ENCODE measurements around the gene SULT1A2. TPM values are rescaled to one million over a fixed set of nuclear protein-coding genes. Genes with fewer than 3 reads are reported as not detected.
"Not testable (repeated sequence)": the region's sequence is repeated elsewhere in the genome, so short reads cannot be mapped to it uniquely, and the experiment has no call there.

The SULT1A2 gene
- total and polyA plus RNA-seq, 2 donors = 0.66 to 1.2 TPM

- no peak for DNase-seq (ENCODE audit: low read depth in 6 of 9, low spot score in 9 of 9)
- Histone ChIP-seq H3K4me1 (ENCODE audit: control insufficient read depth in 2 of 2, insufficient read depth in 2 of 2, low read length in 2 of 2) (peaks cover 0 to 15% of the 10 kb centered on the region in 2 donors), H3K4me3 (ENCODE audit: low read length in 2 of 2) (no peak overlapping the region), H3K9me3 (ENCODE audit: control insufficient read depth in 2 of 2, insufficient read depth in 1 of 2, low read length in 1 of 2) (peaks cover 0 to 5% of the 10 kb centered on the region in 2 donors), H3K27me3 (ENCODE audit: control insufficient read depth in 2 of 2, insufficient read depth in 1 of 2, low read length in 1 of 2) (no peaks in the 10 kb centered on the region), H3K36me3 (ENCODE audit: control insufficient read depth in 2 of 2, insufficient read depth in 2 of 2, low read length in 1 of 2) (peaks cover 4 to 12% of the 10 kb centered on the region in 2 donors), H3K27ac (ENCODE audit: low read depth in 1 of 2, low read length in 1 of 2) (no peak overlapping the region)
- WGBS = 98% methylated on average over 4 of the region's 4 CpGs
These were observed 26.7 kb downstream of the SULT1A2 start for GRCh38 chr16:28569968-28570752.

DNA sequence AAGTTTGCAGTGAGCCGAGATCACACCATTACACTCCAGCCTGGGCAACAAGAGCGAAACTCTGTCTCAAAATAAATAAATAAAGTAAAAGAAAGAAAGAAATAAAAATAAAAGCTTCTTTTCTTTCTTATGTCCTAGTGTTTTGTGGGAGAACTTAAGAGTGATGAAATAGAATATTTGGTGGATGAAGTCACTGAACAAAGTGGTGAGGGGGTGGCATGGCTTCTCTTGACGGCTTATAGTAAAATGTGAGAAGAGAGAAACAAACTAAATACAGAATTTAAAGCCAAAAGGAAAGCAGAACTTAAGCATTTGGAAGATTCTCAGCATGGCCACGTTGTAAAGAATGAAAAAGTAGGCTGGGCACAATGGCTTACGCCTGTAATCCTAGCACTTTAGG, 27.8 kb downstream of the SULT1A2 start:
- DNase-seq (ENCODE audit: low read depth in 6 of 9, low spot score in 9 of 9) = no peak
- Histone ChIP-seq H3K27ac (ENCODE audit: low read depth in 1 of 2, low read length in 1 of 2) (no peak overlapping the region), H3K9me3 (ENCODE audit: control insufficient read depth in 2 of 2, insufficient read depth in 1 of 2, low read length in 1 of 2) (peaks cover 0 to 5% of the 10 kb centered on the region in 2 donors), H3K4me1 (ENCODE audit: control insufficient read depth in 2 of 2, insufficient read depth in 2 of 2, low read length in 2 of 2) (peaks cover 0 to 15% of the 10 kb centered on the region in 2 donors), H3K27me3 (ENCODE audit: control insufficient read depth in 2 of 2, insufficient read depth in 1 of 2, low read length in 1 of 2) (no peaks in the 10 kb centered on the region), H3K4me3 (ENCODE audit: low read length in 2 of 2) (no peak overlapping the region), H3K36me3 (ENCODE audit: control insufficient read depth in 2 of 2, insufficient read depth in 2 of 2, low read length in 1 of 2) (peaks cover 2 to 12% of the 10 kb centered on the region in 2 donors)
- 97% methylated on average over 5 of the region's 5 CpGs for WGBS

GRCh38 chr16:28567292-28567691, 29.6 kb downstream of the SULT1A2 start:
- 95% methylated on average over 2 of the region's 2 CpGs for WGBS
- Histone ChIP-seq H3K27me3 (ENCODE audit: control insufficient read depth in 2 of 2, insufficient read depth in 1 of 2, low read length in 1 of 2) (no peaks in the 10 kb centered on the region), H3K4me3 (ENCODE audit: low read length in 2 of 2) (no peak overlapping the region), H3K4me1 (ENCODE audit: control insufficient read depth in 2 of 2, insufficient read depth in 2 of 2, low read length in 2 of 2) (peaks cover 0 to under 1% of the 10 kb centered on the region in 2 donors), H3K9me3 (ENCODE audit: control insufficient read depth in 2 of 2, insufficient read depth in 1 of 2, low read length in 1 of 2) (peaks cover 0 to 5% of the 10 kb centered on the region in 2 donors), H3K36me3 (ENCODE audit: control insufficient read depth in 2 of 2, insufficient read depth in 2 of 2, low read length in 1 of 2) (peaks cover 2 to 8% of the 10 kb centered on the region in 2 donors), H3K27ac (ENCODE audit: low read depth in 1 of 2, low read length in 1 of 2) (no peak overlapping the region)
- no peak for DNase-seq (ENCODE audit: low read depth in 6 of 9, low spot score in 9 of 9)

DNA sequence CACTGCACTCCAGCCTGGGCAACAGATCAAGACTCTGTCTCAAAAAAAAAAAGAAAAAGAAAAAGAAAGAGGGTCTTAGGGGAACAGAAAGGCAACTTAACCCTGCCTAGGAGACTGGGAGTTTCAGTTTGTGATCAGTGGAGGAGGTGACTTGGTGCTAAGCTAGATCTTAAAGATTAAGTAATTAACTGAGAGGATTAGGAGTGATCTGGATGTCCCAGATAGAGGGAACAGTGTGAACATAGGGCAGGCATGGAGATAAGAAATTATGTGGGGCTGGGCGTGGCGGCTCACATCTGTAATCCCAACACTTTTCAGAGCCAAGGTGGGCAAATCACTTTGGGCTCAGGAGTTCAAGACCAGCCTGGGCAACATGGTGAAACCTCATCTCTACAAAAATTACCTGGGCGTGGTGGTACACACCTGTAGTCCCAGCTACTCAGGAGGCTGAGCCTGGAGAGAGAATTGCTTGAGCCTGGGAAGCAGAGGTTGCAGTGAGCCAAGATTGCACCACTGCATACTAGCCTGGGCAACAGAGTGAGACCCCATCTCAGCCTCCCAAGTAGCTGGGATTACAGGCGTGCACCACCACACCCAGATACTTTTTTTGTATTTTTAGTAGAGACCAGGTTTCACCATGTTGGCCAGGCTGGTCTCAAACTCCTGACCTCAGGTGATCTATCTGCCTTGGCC, 30.5 kb downstream of the SULT1A2 start:
- H3K9me3 ChIP-seq (ENCODE audit: control insufficient read depth in 2 of 2, insufficient read depth in 1 of 2, low read length in 1 of 2); H3K36me3 ChIP-seq (ENCODE audit: control insufficient read depth in 2 of 2, insufficient read depth in 2 of 2, low read length in 1 of 2); H3K27me3 ChIP-seq (ENCODE audit: control insufficient read depth in 2 of 2, insufficient read depth in 1 of 2, low read length in 1 of 2); H3K4me1 ChIP-seq (ENCODE audit: control insufficient read depth in 2 of 2, insufficient read depth in 2 of 2, low read length in 2 of 2); H3K27ac ChIP-seq (ENCODE audit: low read depth in 1 of 2, low read length in 1 of 2); DNase-seq (ENCODE audit: low read depth in 6 of 9, low spot score in 9 of 9); H3K4me3 ChIP-seq (ENCODE audit: low read length in 2 of 2): not testable (repeated sequence)
- WGBS = 98% methylated on average over 4 of the region's 4 CpGs

DNA sequence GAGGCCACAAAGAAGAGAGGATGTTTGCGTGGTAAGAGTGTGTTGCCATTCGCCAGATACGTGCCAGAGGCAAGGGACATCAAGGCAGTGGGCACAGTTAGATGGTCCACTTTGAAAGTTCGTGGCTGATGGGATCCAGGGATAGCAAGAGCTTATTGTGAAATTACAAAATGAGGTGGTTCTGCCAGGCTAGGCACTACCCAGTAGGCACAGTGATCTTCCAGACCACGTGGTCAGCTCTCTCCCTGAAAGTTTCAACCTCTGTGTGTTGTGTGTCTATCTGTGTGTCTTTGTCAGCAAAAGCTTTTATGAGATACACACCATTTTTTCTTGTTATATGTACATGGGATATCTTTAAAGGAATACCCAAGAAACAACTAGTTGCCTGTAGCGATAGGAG, 33.6 kb downstream of the SULT1A2 start:
- H3K36me3 ChIP-seq (ENCODE audit: control insufficient read depth in 2 of 2, insufficient read depth in 2 of 2, low read length in 1 of 2) = peaks cover 13 to 17% of the 10 kb centered on the region in 2 donors
- DNase-seq (ENCODE audit: low read depth in 6 of 9, low spot score in 9 of 9) = no peak
- H3K9me3 ChIP-seq (ENCODE audit: control insufficient read depth in 2 of 2, insufficient read depth in 1 of 2, low read length in 1 of 2) = peaks cover 0 to 5% of the 10 kb centered on the region in 2 donors
- no peak overlapping the region for H3K4me3 ChIP-seq (ENCODE audit: low read length in 2 of 2)
- 95% methylated on average over 6 of the region's 6 CpGs for WGBS
- H3K27ac ChIP-seq (ENCODE audit: low read depth in 1 of 2, low read length in 1 of 2) = no peak overlapping the region
- no peaks in the 10 kb centered on the region for H3K27me3 ChIP-seq (ENCODE audit: control insufficient read depth in 2 of 2, insufficient read depth in 1 of 2, low read length in 1 of 2)
- no peaks in the 10 kb centered on the region for H3K4me1 ChIP-seq (ENCODE audit: control insufficient read depth in 2 of 2, insufficient read depth in 2 of 2, low read length in 2 of 2)

DNA sequence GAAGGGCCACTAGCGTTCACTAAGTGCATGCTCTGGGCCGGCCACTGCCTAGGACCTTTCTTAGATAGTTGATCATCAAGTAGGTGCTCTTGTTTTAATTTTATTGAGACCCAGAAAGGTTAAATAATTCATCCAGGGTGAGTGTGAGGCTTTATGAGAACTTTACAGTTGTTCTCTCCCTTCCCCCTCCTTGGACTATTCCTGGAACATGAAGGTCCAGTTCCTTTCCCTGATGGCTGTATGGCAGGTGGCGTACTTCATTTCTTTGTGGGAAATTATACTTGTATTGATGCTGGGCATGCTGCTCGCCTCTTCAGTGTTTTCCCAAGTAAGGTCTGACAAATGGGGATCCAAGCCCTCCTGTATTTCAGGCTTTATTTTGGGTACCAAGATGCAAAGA, 34.7 kb downstream of the SULT1A2 start:
- Histone ChIP-seq H3K36me3 (ENCODE audit: control insufficient read depth in 2 of 2, insufficient read depth in 2 of 2, low read length in 1 of 2) (peaks cover 10 to 17% of the 10 kb centered on the region in 2 donors), H3K27me3 (ENCODE audit: control insufficient read depth in 2 of 2, insufficient read depth in 1 of 2, low read length in 1 of 2) (no peaks in the 10 kb centered on the region), H3K27ac (ENCODE audit: low read depth in 1 of 2, low read length in 1 of 2) (no peak overlapping the region), H3K4me3 (ENCODE audit: low read length in 2 of 2) (no peak overlapping the region), H3K4me1 (ENCODE audit: control insufficient read depth in 2 of 2, insufficient read depth in 2 of 2, low read length in 2 of 2) (no peaks in the 10 kb centered on the region), H3K9me3 (ENCODE audit: control insufficient read depth in 2 of 2, insufficient read depth in 1 of 2, low read length in 1 of 2) (peaks cover 0 to 5% of the 10 kb centered on the region in 2 donors)
- WGBS = 98% methylated on average over 4 of the region's 4 CpGs
- no peak for DNase-seq (ENCODE audit: low read depth in 6 of 9, low spot score in 9 of 9)

DNA sequence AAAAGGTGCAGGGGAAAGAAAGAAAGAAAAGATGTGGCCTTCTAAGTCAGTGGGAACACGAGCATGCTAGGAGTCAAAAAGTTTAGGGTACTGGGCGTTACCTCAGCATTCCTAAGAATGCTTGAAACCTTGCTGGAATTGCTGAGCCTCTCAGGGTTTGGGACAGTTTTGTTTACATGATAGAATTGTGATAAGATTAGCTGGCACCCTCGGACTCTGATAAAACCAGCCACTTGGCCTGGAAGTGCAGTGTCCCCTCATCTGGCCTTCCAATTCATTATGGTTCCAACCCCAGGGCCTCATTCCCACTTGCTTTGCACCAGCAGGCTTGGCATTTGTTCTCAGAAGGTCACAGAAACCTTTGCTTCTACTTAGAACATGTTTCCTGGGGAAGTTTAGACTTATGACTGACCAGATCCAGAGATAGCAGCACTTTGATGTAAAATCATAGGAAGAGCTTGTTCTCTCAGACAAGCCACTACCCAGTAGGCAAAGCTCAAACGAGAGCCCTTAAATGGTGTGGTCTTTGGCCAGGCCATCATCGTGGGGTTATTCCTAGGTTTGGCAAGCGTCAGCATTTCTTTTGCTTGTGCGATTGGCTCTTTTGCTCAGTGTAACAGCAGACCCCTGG, 35.2 kb downstream of the SULT1A2 start:
- DNase-seq (ENCODE audit: low read depth in 6 of 9, low spot score in 9 of 9) = no peak
- Histone ChIP-seq H3K27me3 (ENCODE audit: control insufficient read depth in 2 of 2, insufficient read depth in 1 of 2, low read length in 1 of 2) (no peaks in the 10 kb centered on the region), H3K27ac (ENCODE audit: low read depth in 1 of 2, low read length in 1 of 2) (no peak overlapping the region), H3K9me3 (ENCODE audit: control insufficient read depth in 2 of 2, insufficient read depth in 1 of 2, low read length in 1 of 2) (peaks cover 0 to 5% of the 10 kb centered on the region in 2 donors), H3K4me1 (ENCODE audit: control insufficient read depth in 2 of 2, insufficient read depth in 2 of 2, low read length in 2 of 2) (no peaks in the 10 kb centered on the region), H3K4me3 (ENCODE audit: low read length in 2 of 2) (no peak overlapping the region), H3K36me3 (ENCODE audit: control insufficient read depth in 2 of 2, insufficient read depth in 2 of 2, low read length in 1 of 2) (peaks cover 13 to 20% of the 10 kb centered on the region in 2 donors)
- WGBS = 91% methylated on average over 7 of the region's 7 CpGs

DNA sequence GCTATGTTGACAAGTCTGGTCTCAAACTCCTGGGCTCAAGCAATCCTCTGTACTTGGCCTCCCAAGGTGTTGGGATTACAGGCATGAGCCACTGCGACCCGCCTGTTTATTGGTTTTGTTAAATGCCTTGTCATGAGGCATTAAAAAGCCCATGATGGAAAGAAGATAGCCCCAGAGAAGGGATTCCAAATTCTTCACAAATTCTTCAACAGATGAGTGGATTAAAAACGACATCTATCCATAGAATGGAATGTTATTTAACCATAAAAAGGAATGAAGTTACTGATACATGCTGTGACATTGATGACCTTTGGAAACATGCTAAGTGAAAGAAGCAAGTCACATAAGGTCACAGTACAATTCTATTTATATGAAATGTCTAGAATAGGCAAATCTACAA, 38.4 kb downstream of the SULT1A2 start:
- no peak for DNase-seq (ENCODE audit: low read depth in 6 of 9, low spot score in 9 of 9)
- Histone ChIP-seq H3K9me3 (ENCODE audit: control insufficient read depth in 2 of 2, insufficient read depth in 1 of 2, low read length in 1 of 2) (no peaks in the 10 kb centered on the region), H3K27me3 (ENCODE audit: control insufficient read depth in 2 of 2, insufficient read depth in 1 of 2, low read length in 1 of 2) (no peaks in the 10 kb centered on the region), H3K4me1 (ENCODE audit: control insufficient read depth in 2 of 2, insufficient read depth in 2 of 2, low read length in 2 of 2) (peaks cover 6 to 11% of the 10 kb centered on the region in 2 donors), H3K4me3 (ENCODE audit: low read length in 2 of 2) (no peak overlapping the region), H3K36me3 (ENCODE audit: control insufficient read depth in 2 of 2, insufficient read depth in 2 of 2, low read length in 1 of 2) (peaks cover 13 to 18% of the 10 kb centered on the region in 2 donors), H3K27ac (ENCODE audit: low read depth in 1 of 2, low read length in 1 of 2) (no peak overlapping the region)
- WGBS = 97% methylated on average over 3 of the region's 3 CpGs

DNA sequence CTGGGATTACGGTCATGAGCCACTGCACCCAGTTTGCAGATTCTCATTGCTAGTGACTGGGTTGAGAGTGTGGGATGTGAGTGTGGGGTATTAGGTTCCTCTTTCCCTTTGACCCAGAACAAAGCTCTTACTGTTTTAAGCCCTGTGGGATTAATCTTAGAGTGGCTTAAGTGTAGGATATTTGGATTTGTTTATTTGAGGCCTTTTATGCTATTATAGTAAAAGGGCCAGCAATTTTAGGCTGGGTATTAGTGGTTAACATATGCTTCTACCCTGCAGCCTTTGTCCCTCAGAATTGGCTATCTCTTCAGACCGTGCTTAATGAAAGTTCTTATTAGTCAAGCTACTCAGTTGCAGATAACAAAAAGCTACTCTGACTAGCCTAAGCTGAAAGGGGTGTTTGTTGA, 39.9 kb downstream of the SULT1A2 start:
- no peaks in the 10 kb centered on the region for H3K9me3 ChIP-seq (ENCODE audit: control insufficient read depth in 2 of 2, insufficient read depth in 1 of 2, low read length in 1 of 2)
- peaks cover 6 to 14% of the 10 kb centered on the region in 2 donors for H3K4me1 ChIP-seq (ENCODE audit: control insufficient read depth in 2 of 2, insufficient read depth in 2 of 2, low read length in 2 of 2)
- H3K27ac ChIP-seq (ENCODE audit: low read depth in 1 of 2, low read length in 1 of 2) = no peak overlapping the region
- WGBS = 97% methylated on average over 2 of the region's 2 CpGs
- H3K4me3 ChIP-seq (ENCODE audit: low read length in 2 of 2) = no peak overlapping the region
- H3K27me3 ChIP-seq (ENCODE audit: control insufficient read depth in 2 of 2, insufficient read depth in 1 of 2, low read length in 1 of 2) = no peaks in the 10 kb centered on the region
- no peak for DNase-seq (ENCODE audit: low read depth in 6 of 9, low spot score in 9 of 9)
- peaks cover 13 to 18% of the 10 kb centered on the region in 2 donors for H3K36me3 ChIP-seq (ENCODE audit: control insufficient read depth in 2 of 2, insufficient read depth in 2 of 2, low read length in 1 of 2)

Data from thymus (tissue), 11 donors.